Testis (tissue), 2 donors: Measurements from ENCODE around the gene MAP4K2.

ENCODE experiments used
- CTCF ChIP-seq, 3 experiments: fragments of 450-650 bp in 2 of 3; fragments of 200-600 bp in 1 of 3; sonication (generic) in 1 of 3; IDR thresholded peaks; one replicate each; pipeline ENCODE4 v1.5.1; 2016 to 2019; ENCODE audit warnings: antibody characterized with exemption in 3 of 3, mild to moderate bottlenecking in 2 of 3, moderate library complexity in 1 of 3
- POLR2A ChIP-seq: fragments of 450-650 bp; IDR thresholded peaks from one replicate; pipeline ENCODE4 v1.6.1; 2017; ENCODE audit warnings: antibody characterized with exemption, mild to moderate bottlenecking, moderate library complexity

- no peak for TF ChIP-seq CTCF (IDR thresholded peaks at IDR 0.05)
- TF ChIP-seq POLR2A = no peak
These were observed 66.4 kb downstream of the MAP4K2 start for GRCh38 chr11:64736654-64737053.
